K562 (cell line): ENCODE results near the gene MED13L. TPM values are rescaled to one million over a fixed set of nuclear protein-coding genes. Genes with fewer than 3 reads are reported as not detected.

Experiments
- ATAC-seq: fragments of 200-7000 bp; cut with Tn5 transposase; 3 replicates; pipeline ENCODE4 v1.9.1; 2020; ENCODE audit warnings: moderate library complexity
- BruUV-seq: library from RNA; stranded (reverse); fragments of 400-500 nt; replicated peaks from 2 replicates; lab custom pipeline; 2021; lab: Mats Ljungman, UMichigan
- CTCF ChIA-PET: fragments of 300-600 bp; formaldehyde crosslinking; extraction: SDS; loops from one replicate; lab custom pipeline; 2021; ENCODE audit warnings: low intra/inter-chr PET ratio; lab: Yijun Ruan, JAX
- POLR2A ChIA-PET: fragments of 300-600, 350-650 bp; sonication (Branson Sonifier 250); formaldehyde crosslinking; extraction: SDS; loops from one replicate; lab custom pipeline; 2021; ENCODE audit warnings: antibody characterized with exemption, inconsistent platforms; lab: Yijun Ruan, JAX
- DNase-seq, 4 experiments: peaks; one replicate each; pipeline versions ENCODE4 v3.0.0 to v3.0.0-alpha.2; 2011 to 2018; ENCODE audit warnings: low spot score in 3 of 4, mixed read lengths in 3 of 4; ENCODE audit errors: extremely low read depth in 1 of 4
- FAIRE-seq: peaks from 2 replicates; lab custom pipeline; 2011; peaks lifted over from hg19 to GRCh38; lab: Jason Lieb, UNC
- H2AFZ ChIP-seq: 2 replicates; pipeline ENCODE4 v1.6.0; 2011; ENCODE audit warnings: low read depth, low read length, control low read depth, inconsistent platforms
- H3K27ac ChIP-seq: fragments of 200-600 bp; 3 replicates; pipeline ENCODE4 v1.8.0; 2011; ENCODE audit warnings: low read depth, mild to moderate bottlenecking, control low read depth, inconsistent platforms, low read length, moderate library complexity, mixed read lengths; ENCODE audit errors: extremely low read depth
- H3K27me3 ChIP-seq, 2 experiments: fragments of 300-600 bp in 1 of 2; 2 replicates in 1 of 2; 3 replicates in 1 of 2; pipeline versions ENCODE4 v1.6.0 to v1.8.0; 2011; ENCODE audit warnings: inconsistent platforms in 2 of 2, low read length in 2 of 2, mild to moderate bottlenecking in 1 of 2, mixed read lengths in 1 of 2, moderate library complexity in 1 of 2; ENCODE audit not compliant: control insufficient read depth in 2 of 2, insufficient read depth in 2 of 2
- H3K36me3 ChIP-seq: fragments of 300-600 bp; 3 replicates; pipeline ENCODE4 v1.8.0; 2011; ENCODE audit warnings: mild to moderate bottlenecking, low read length, inconsistent platforms; ENCODE audit not compliant: control insufficient read depth, insufficient read depth
- H3K4me1 ChIP-seq, 2 experiments: fragments of 200-600 bp in 1 of 2; replicated peaks in 1 of 2; 2 replicates in 1 of 2; 3 replicates in 1 of 2; pipeline versions ENCODE4 v1.5.1 to v1.8.0; 2011; ENCODE audit warnings: inconsistent platforms in 2 of 2, low read length in 2 of 2, mild to moderate bottlenecking in 1 of 2, mixed read lengths in 1 of 2, moderate library complexity in 1 of 2; ENCODE audit not compliant: control insufficient read depth in 2 of 2, insufficient read depth in 2 of 2
- H3K4me2 ChIP-seq: 2 replicates; pipeline ENCODE4 v1.6.1; 2011; ENCODE audit warnings: low read length, control low read depth, inconsistent platforms, mixed read lengths; ENCODE audit not compliant: insufficient read depth
- H3K4me3 ChIP-seq: fragments of 200-600 bp; sonication (generic), shearing (Covaris generic); 2 replicates; pipeline ENCODE4 v1.5.1; 2016; ENCODE audit warnings: control low read depth, inconsistent platforms
- H3K79me2 ChIP-seq: fragments of 200-600 bp; 3 replicates; pipeline ENCODE4 v1.8.0; 2011; ENCODE audit warnings: low read length, inconsistent platforms; ENCODE audit not compliant: control insufficient read depth, insufficient read depth
- H3K9ac ChIP-seq, 2 experiments: 2 replicates each; pipeline versions ENCODE4 v1.6.0 to v1.6.1; 2011; ENCODE audit warnings: low read depth in 2 of 2, low read length in 2 of 2, control low read depth in 1 of 2, inconsistent platforms in 1 of 2, mild to moderate bottlenecking in 1 of 2, mixed read lengths in 1 of 2; ENCODE audit not compliant: insufficient read depth in 1 of 2
- H3K9me1 ChIP-seq: one replicate; pipeline ENCODE4 v1.6.0; 2011; ENCODE audit warnings: inconsistent platforms, mild to moderate bottlenecking, low read length, moderate library complexity; ENCODE audit not compliant: control insufficient read depth, insufficient read depth
- H3K9me3 ChIP-seq: replicated peaks from 2 replicates; pipeline ENCODE4 v1.5.1; 2011; ENCODE audit warnings: low read depth, low read length, inconsistent platforms; ENCODE audit not compliant: control insufficient read depth, insufficient read depth
- H4K20me1 ChIP-seq: replicated peaks from 2 replicates; pipeline ENCODE4 v1.6.1; 2011; ENCODE audit warnings: low read length, inconsistent platforms, mixed read lengths; ENCODE audit not compliant: control insufficient read depth, insufficient read depth
- BMI1 ChIP-seq: fragments of 150-350 bp; IDR thresholded peaks from 2 replicates; pipeline ENCODE4 v1.6.1; 2014; ENCODE audit warnings: low read length
- DNMT1 ChIP-seq: fragments of 450-650 bp; IDR thresholded peaks from 2 replicates; pipeline ENCODE4 v1.6.1; 2016; ENCODE audit warnings: antibody characterized with exemption, mild to moderate bottlenecking
- FOXO4 ChIP-seq: fragments of 450-650 bp; formaldehyde crosslinking; IDR thresholded peaks from 2 replicates; pipeline ENCODE4 v1.4.0; 2020; ENCODE audit warnings: mild to moderate bottlenecking, moderate library complexity
- GTF2A2 ChIP-seq: IDR thresholded peaks from 2 replicates; pipeline ENCODE4 v1.6.1; 2016; ENCODE audit warnings: mild to moderate bottlenecking, missing genetic modification characterization, missing compliant biosample characterization
- HIVEP1 ChIP-seq: fragments of 250-450 bp; sonication (Bioruptor Pico); IDR thresholded peaks from 2 replicates; pipeline ENCODE4 v1.4.0; 2020; ENCODE audit warnings: mild to moderate bottlenecking
- LARP7 ChIP-seq: fragments of 450-650 bp; IDR thresholded peaks from 2 replicates; pipeline ENCODE4 v1.6.1; 2016
- MIER1 ChIP-seq: fragments of 450-650 bp; IDR thresholded peaks from 2 replicates; pipeline ENCODE4 v1.6.1; 2016; ENCODE audit warnings: antibody characterized with exemption, mild to moderate bottlenecking, low read depth
- PBX2 ChIP-seq, 2 experiments: IDR thresholded peaks in 1 of 2; conservative IDR thresholded peaks in 1 of 2; 2 replicates each; pipeline ENCODE4 v1.6.1; 2016; ENCODE audit warnings: low read depth in 2 of 2, mild to moderate bottlenecking in 1 of 2, missing compliant biosample characterization in 1 of 2, missing genetic modification characterization in 1 of 2, moderate library complexity in 1 of 2
- PHB ChIP-seq: fragments of 250-450 bp; sonication (Bioruptor Pico); IDR thresholded peaks from 2 replicates; pipeline ENCODE4 v1.5.0; 2021
- PHF8 ChIP-seq: fragments of 200-600 bp; sonication (generic); IDR thresholded peaks from 2 replicates; pipeline ENCODE4 v1.6.1; 2012; ENCODE audit warnings: mixed run types, mild to moderate bottlenecking, inconsistent platforms, low read length, moderate library complexity, borderline replicate concordance
- PRPF4 ChIP-seq: fragments of 200-400 bp; formaldehyde crosslinking; IDR thresholded peaks from one replicate; pipeline ENCODE4 v1.6.1; 2017; ENCODE audit warnings: low read length, low read depth, mild to moderate bottlenecking; ENCODE audit not compliant: insufficient read depth, poor library complexity, severe bottlenecking
- RCOR1 ChIP-seq, 2 experiments: IDR thresholded peaks; 2 replicates each; pipeline ENCODE4 v1.6.1; 2012; ENCODE audit warnings: low read depth in 2 of 2, low read length in 2 of 2, borderline replicate concordance in 1 of 2, improper control_type of control experiment in 1 of 2
- SREBF2 ChIP-seq: sonication (generic); formaldehyde crosslinking; IDR thresholded peaks from 2 replicates; pipeline ENCODE4 v1.4.0; 2020; ENCODE audit warnings: mild to moderate bottlenecking, missing genetic modification reagents
- TCF7 ChIP-seq: sonication (generic); IDR thresholded peaks from 2 replicates; pipeline ENCODE4 v1.6.1; 2016; ENCODE audit warnings: antibody characterized with exemption, borderline replicate concordance
- ZNF23 ChIP-seq: fragments of 250-450 bp; sonication (Bioruptor Pico); IDR thresholded peaks from 2 replicates; pipeline ENCODE4 v1.4.0; 2020; ENCODE audit warnings: mild to moderate bottlenecking
- ZNF354B ChIP-seq: fragments of 250-450 bp; sonication (Bioruptor Pico); IDR thresholded peaks from 2 replicates; pipeline ENCODE4 v1.4.0; 2020
- ZNF398 ChIP-seq: fragments of 250-450 bp; sonication (Bioruptor Pico); IDR thresholded peaks from 2 replicates; pipeline ENCODE4 v1.8.0; 2021; ENCODE audit warnings: moderate library complexity, mild to moderate bottlenecking, inconsistent platforms
- ZNF561 ChIP-seq: fragments of 450-650 bp; formaldehyde crosslinking; conservative IDR thresholded peaks from 2 replicates; pipeline ENCODE4 v1.4.0; 2020; ENCODE audit warnings: mild to moderate bottlenecking, moderate library complexity
- WGBS: fragments of 100-300 bp; shearing (Covaris generic); methylation state at CpG from one replicate; pipeline ENCODE4 v1.1.6; 2016; ENCODE audit warnings: low coverage, mixed read lengths; ENCODE audit not compliant: insufficient coverage; ENCODE audit errors: missing lambda C conversion rate; 5-methylcytosine and 5-hydroxymethylcytosine counted together
- in situ Hi-C: fragments of 300-500 bp; cut with MboI; formaldehyde crosslinking; loops from 4 replicates; pipeline ENCODE4 v1.15.0; 2018; ENCODE audit warnings: inconsistent platforms, mixed read lengths
- intact Hi-C: fragments of 100-400 bp; cut with micrococcal nuclease; formaldehyde crosslinking; loops from 2 replicates; pipeline ENCODE4 v1.14.2; 2022
- polyA plus RNA-seq, 8 experiments: library from polyadenylated mRNA; depleted of rRNA in 4 of 8; stranded (reverse) in 5 of 8; unstranded in 3 of 8; fragments of >200 nt; fragmentation: Nextera tagmentation in 2 of 8; fragmentation: Illumina TruSeq in 1 of 8; extraction: Ambion mirVana in 2 of 8; extraction: Trizol in 1 of 8; gene quantifications; 2 replicates each; pipeline versions ENCODE4 v1.2.1 to v1.2.3, GENCODE V29; 2011 to 2014; ENCODE audit warnings: inconsistent platforms in 1 of 8, missing spikeins in 1 of 8
- total RNA-seq, 7 experiments: library from RNA; depleted of rRNA in 6 of 7; stranded (reverse); fragments of >200 nt in 6 of 7; fragmentation: Illumina TruSeq in 2 of 7; extraction: Trizol in 2 of 7; gene quantifications; 2 replicates each; pipeline versions ENCODE4 v1.2.1 to v1.2.3, GENCODE V29; 2011 to 2021; ENCODE audit warnings: low replicate concordance in 1 of 7

Gene MED13L
- total and polyA plus RNA-seq, 9 of the 15 experiments (the other 6 are each of a cell fraction or from before 2014, with no cell fraction given), result 13.4 to 90.3 (median 36.9) TPM

- H3K4me1 ChIP-seq, result peaks cover 0 to 5% of the 10 kb centered on the region in 2 experiments; a peak in 3 of 5 replicates
- peaks cover 84% of the 10 kb centered on the region for H3K79me2 ChIP-seq
- no peaks in the 10 kb centered on the region for H3K9me3 ChIP-seq
- DNase-seq (no peak), FAIRE-seq (no peak), ATAC-seq (no peak)
- H3K4me3 ChIP-seq, result no peak overlapping the region
- BruUV-seq, result no TSS peak
- H3K9me1 ChIP-seq, result no peaks in the 10 kb centered on the region
- intact Hi-C loops (no loop called here), in situ Hi-C loops (no loop called here)
- no peak overlapping the region for H2AFZ ChIP-seq
- WGBS, result 53% methylated on average over 2 of the region's 2 CpGs
- ChIA-PET CTCF (no interaction called here), POLR2A (interaction anchor here (0.6 kb wide), 1 partner anchor 88 kb away, joined by 3 read pairs; no protein-coding TSS in a partner anchor)
- H3K9ac ChIP-seq, result no peak overlapping the region
- H3K27ac ChIP-seq, result no peak overlapping the region
- H3K27me3 ChIP-seq, result no peaks in the 10 kb centered on the region
- H3K36me3 ChIP-seq, result no peaks in the 10 kb centered on the region
- no peak overlapping the region for H3K4me2 ChIP-seq
- H4K20me1 ChIP-seq, result peaks cover 13% of the 10 kb centered on the region
- TF ChIP-seq MIER1 (no peak), LARP7 (no peak), PHF8 (no peak), ZNF561 (CRISPR knock-in tag) (no peak), PRPF4 (no peak), BMI1 (no peak), TCF7 (no peak), HIVEP1 (CRISPR knock-in tag) (no peak), DNMT1 (no peak), ZNF23 (no peak), FOXO4 (CRISPR knock-in tag) (no peak), PBX2 (CRISPR knock-in tag; IDR thresholded peaks at IDR 0.05; ENCODE audit: low read depth) (no peak), PBX2 (tag; conservative IDR thresholded peaks at IDR 0.05; ENCODE audit: low read depth) (no peak), SREBF2 (CRISPR knock-in tag) (no peak), PHB (CRISPR knock-in tag) (no peak), ZNF354B (CRISPR knock-in tag) (no peak), RCOR1 (IDR thresholded peaks at IDR 0.05; ENCODE audit: borderline replicate concordance in 1 of 2, low read depth in 2 of 2, low read length in 2 of 2) (no peak), GTF2A2 (tag) (no peak), ZNF398 (no peak)
These were observed 223.2 kb downstream of the MED13L start for GRCh38 chr12:116054280-116054679.
